ENCODE measurements around the gene AMN. TPM values are rescaled to one million over a fixed set of nuclear protein-coding genes. Genes with fewer than 3 reads are reported as not detected.

Gene AMN
- total RNA-seq, 2 donors from 2014 or later: 0.21 to 1.0 TPM

DNA sequence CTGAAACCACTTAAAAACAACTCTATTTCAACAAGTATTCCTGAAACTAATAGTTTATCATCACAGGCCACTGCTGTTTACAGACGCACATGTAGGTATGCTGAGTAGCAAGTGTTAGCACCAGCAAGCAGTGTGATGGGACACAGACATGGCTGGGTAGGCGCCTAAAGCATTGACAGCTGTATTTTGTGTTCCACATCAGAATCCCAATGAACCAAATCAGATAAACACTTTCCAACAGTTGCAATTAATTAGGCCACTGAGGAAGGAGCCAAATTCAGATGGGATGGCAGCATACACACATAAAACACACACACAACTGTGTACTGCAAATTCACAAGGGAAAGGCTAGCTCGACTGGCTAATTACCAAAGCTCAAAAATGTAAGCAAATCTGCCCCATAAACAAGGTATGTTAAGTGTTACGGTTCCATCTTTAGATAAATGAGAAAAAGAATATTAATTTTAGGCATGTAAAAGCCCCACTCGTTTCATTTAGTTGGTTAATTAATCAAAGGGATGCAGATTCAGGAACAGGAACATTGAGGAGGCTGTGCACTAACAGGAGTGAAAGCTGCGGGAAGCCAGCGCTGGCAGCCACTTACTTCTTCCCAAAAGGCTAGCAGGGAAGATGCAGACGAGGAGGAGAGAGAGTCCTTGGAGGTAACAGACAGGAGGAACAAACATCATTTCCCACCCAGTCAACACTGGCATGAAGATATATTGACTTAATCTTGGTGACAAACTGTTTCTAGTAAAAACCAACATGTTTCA lies 33.4 kb downstream of the AMN start:
- Mint-ChIP-seq H3K4me1 (ENCODE audit: low read depth in 2 of 2) (no peaks in the 10 kb centered on the region), H3K9me3 (no peaks in the 10 kb centered on the region), H3K4me3 (no peak overlapping the region), H3K27me3 (no peaks in the 10 kb centered on the region), H3K27ac (no peak overlapping the region), H3K36me3 (no peaks in the 10 kb centered on the region)
- no peak for DNase-seq (ENCODE audit: low spot score)
- no peak for ATAC-seq

DNA sequence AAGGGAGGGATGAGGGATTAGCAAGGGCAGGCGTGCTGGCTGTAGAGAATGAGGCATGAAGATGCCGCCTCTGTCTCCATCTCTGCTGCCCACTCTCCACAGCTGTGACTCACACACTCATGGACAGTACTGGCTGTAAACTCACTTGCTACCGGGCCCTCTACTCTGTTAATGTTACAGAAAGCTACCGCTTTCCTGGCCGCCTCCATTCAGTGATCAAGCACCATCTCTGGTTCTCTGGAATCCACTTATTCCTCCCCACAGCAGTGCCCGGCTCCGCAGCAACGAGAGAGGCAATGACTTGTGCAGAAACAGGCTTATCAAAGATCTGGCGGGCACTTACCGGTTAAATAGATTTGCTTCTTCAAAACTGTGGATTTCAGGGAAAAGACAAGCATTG lies 34.8 kb downstream of the AMN start:
- no peaks in the 10 kb centered on the region for H3K4me1 Mint-ChIP-seq (ENCODE audit: low read depth in 2 of 2)
- ATAC-seq: peak in 1 of 2 donors; percentile 28
- H3K9me3 Mint-ChIP-seq: no peaks in the 10 kb centered on the region
- H3K4me3 Mint-ChIP-seq: no peak overlapping the region
- no peaks in the 10 kb centered on the region for H3K27me3 Mint-ChIP-seq
- no peaks in the 10 kb centered on the region for H3K36me3 Mint-ChIP-seq
- DNase-seq (ENCODE audit: low spot score): no peak
- H3K27ac Mint-ChIP-seq: no peak overlapping the region

GRCh38 chr14:102958461-102958860 lies 36.0 kb downstream of the AMN start:
- Mint-ChIP-seq H3K27me3 (no peaks in the 10 kb centered on the region), H3K4me3 (no peak overlapping the region), H3K36me3 (no peaks in the 10 kb centered on the region), H3K27ac (no peak overlapping the region), H3K9me3 (no peaks in the 10 kb centered on the region), H3K4me1 (ENCODE audit: low read depth in 2 of 2) (no peaks in the 10 kb centered on the region)
- DNase-seq (ENCODE audit: low spot score): no peak
- no peak for ATAC-seq

DNA sequence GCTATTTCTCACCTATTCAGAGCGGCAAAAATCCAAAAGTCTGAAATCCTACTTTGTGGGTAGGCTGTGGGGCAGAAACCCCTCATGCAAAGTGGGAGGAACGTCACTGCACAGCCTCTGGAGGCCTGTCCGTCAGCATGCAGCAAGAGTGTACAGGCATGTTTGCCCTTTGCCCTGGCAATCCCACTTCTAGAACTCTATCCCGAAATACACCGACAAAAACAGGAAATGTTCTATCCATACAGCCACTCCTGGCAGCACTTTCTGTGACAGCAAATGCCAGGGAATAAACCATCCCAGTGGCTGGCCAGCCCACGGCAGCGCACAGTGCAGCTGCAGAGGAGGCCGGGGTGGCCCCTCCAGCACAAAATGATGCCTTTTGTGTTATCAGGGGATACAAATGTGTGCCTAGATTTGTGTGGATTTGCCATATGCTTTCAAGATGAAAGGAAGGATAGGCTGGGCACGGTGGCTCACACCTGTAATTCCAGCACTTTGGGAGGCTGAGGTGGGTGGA lies 39.7 kb downstream of the AMN start:
- ATAC-seq: no peak

GRCh38 chr14:102964152-102964730 lies 41.8 kb downstream of the AMN start:
- Mint-ChIP-seq H3K27ac (no peak overlapping the region), H3K27me3 (no peaks in the 10 kb centered on the region), H3K9me3 (no peaks in the 10 kb centered on the region), H3K4me3 (no peak overlapping the region), H3K4me1 (ENCODE audit: low read depth in 2 of 2) (no peaks in the 10 kb centered on the region), H3K36me3 (no peaks in the 10 kb centered on the region)
- DNase-seq (ENCODE audit: low spot score) (no peak), ATAC-seq (no peak)

More for the DNA sequence above, 39.7 kb downstream of the AMN start:
- Mint-ChIP-seq H3K36me3 (no peaks in the 10 kb centered on the region), H3K4me1 (ENCODE audit: low read depth in 2 of 2) (no peaks in the 10 kb centered on the region), H3K9me3 (no peaks in the 10 kb centered on the region), H3K27me3 (no peaks in the 10 kb centered on the region), H3K4me3 (no peak overlapping the region), H3K27ac (no peak overlapping the region)
- no peak for DNase-seq (ENCODE audit: low spot score)

- ATAC-seq: no peak
- H3K27ac Mint-ChIP-seq: no peak overlapping the region
- no peaks in the 10 kb centered on the region for H3K36me3 Mint-ChIP-seq
- H3K4me1 Mint-ChIP-seq (ENCODE audit: low read depth in 2 of 2): no peaks in the 10 kb centered on the region
- no peaks in the 10 kb centered on the region for H3K27me3 Mint-ChIP-seq
- no peak for DNase-seq (ENCODE audit: low spot score)
- no peaks in the 10 kb centered on the region for H3K9me3 Mint-ChIP-seq
- H3K4me3 Mint-ChIP-seq: no peak overlapping the region
Measured at GRCh38 chr14:102965282-102965681, 42.8 kb downstream of the AMN start.

- Mint-ChIP-seq H3K27me3 (no peaks in the 10 kb centered on the region), H3K36me3 (no peaks in the 10 kb centered on the region), H3K4me3 (no peak overlapping the region), H3K27ac (no peak overlapping the region), H3K4me1 (ENCODE audit: low read depth in 2 of 2) (no peaks in the 10 kb centered on the region), H3K9me3 (no peaks in the 10 kb centered on the region)
- DNase-seq (ENCODE audit: low spot score) (no peak), ATAC-seq (no peak)
Measured at GRCh38 chr14:102965971-102966655, 43.6 kb downstream of the AMN start.

GRCh38 chr14:102966681-102967505 lies 44.4 kb downstream of the AMN start:
- no peaks in the 10 kb centered on the region for H3K27me3 Mint-ChIP-seq
- ATAC-seq: peak; percentile 19 to 22
- DNase-seq (ENCODE audit: low spot score): no peak
- H3K4me3 Mint-ChIP-seq: no peak overlapping the region
- no peaks in the 10 kb centered on the region for H3K9me3 Mint-ChIP-seq
- H3K36me3 Mint-ChIP-seq: no peaks in the 10 kb centered on the region
- H3K27ac Mint-ChIP-seq: no peak overlapping the region
- H3K4me1 Mint-ChIP-seq (ENCODE audit: low read depth in 2 of 2): no peaks in the 10 kb centered on the region

- H3K27me3 Mint-ChIP-seq: no peaks in the 10 kb centered on the region
- no peaks in the 10 kb centered on the region for H3K4me1 Mint-ChIP-seq (ENCODE audit: low read depth in 2 of 2)
- H3K9me3 Mint-ChIP-seq: no peaks in the 10 kb centered on the region
- no peak overlapping the region for H3K27ac Mint-ChIP-seq
- ATAC-seq (no peak), DNase-seq (ENCODE audit: low spot score) (no peak)
- no peaks in the 10 kb centered on the region for H3K36me3 Mint-ChIP-seq
- no peak overlapping the region for H3K4me3 Mint-ChIP-seq
Measured at GRCh38 chr14:102967506-102967795, 45.0 kb downstream of the AMN start.

GRCh38 chr14:102968306-102968705 lies 45.8 kb downstream of the AMN start:
- Mint-ChIP-seq H3K9me3 (no peaks in the 10 kb centered on the region), H3K36me3 (no peaks in the 10 kb centered on the region), H3K4me1 (ENCODE audit: low read depth in 2 of 2) (no peaks in the 10 kb centered on the region), H3K27ac (no peak overlapping the region), H3K4me3 (no peak overlapping the region), H3K27me3 (no peaks in the 10 kb centered on the region)
- ATAC-seq (no peak), DNase-seq (ENCODE audit: low spot score) (no peak)

GRCh38 chr14:102969060-102969791 lies 46.8 kb downstream of the AMN start:
- H3K4me1 Mint-ChIP-seq (ENCODE audit: low read depth in 2 of 2): no peaks in the 10 kb centered on the region
- no peak overlapping the region for H3K27ac Mint-ChIP-seq
- ATAC-seq (peak; percentile 16 to 31), DNase-seq (ENCODE audit: low spot score) (no peak)
- no peaks in the 10 kb centered on the region for H3K36me3 Mint-ChIP-seq
- no peak overlapping the region for H3K4me3 Mint-ChIP-seq
- peaks cover 0 to 2% of the 10 kb centered on the region in 2 donors for H3K27me3 Mint-ChIP-seq
- H3K9me3 Mint-ChIP-seq: no peaks in the 10 kb centered on the region

DNA sequence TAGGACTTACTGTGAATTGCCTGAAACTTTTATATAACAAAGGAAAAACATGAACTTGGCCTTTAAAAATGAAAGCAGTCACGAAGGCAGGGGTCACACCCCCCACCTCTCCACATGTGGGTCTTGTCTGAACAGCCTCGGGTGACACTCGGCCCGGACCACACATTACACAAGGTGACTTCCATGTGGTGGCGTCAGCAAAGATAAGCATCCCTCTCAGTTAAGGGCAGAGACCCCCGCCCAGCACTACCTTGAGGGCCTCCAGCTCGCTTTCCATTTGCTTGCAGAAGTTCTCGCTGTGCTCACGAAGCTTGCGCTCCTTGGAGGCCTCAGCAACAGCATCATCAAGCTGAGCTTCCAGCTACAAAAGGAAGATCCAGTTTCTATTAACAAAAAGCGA lies 47.4 kb downstream of the AMN start:
- no peaks in the 10 kb centered on the region for H3K9me3 Mint-ChIP-seq
- H3K27me3 Mint-ChIP-seq: peaks cover 0 to 2% of the 10 kb centered on the region in 2 donors
- H3K4me1 Mint-ChIP-seq (ENCODE audit: low read depth in 2 of 2): no peaks in the 10 kb centered on the region
- DNase-seq (ENCODE audit: low spot score): no peak
- no peak overlapping the region for H3K4me3 Mint-ChIP-seq
- no peak overlapping the region for H3K27ac Mint-ChIP-seq
- ATAC-seq: no peak
- H3K36me3 Mint-ChIP-seq: no peaks in the 10 kb centered on the region

GRCh38 chr14:102970496-102970895 lies 48.0 kb downstream of the AMN start:
- H3K27ac Mint-ChIP-seq: no peak overlapping the region
- ATAC-seq: no peak
- DNase-seq (ENCODE audit: low spot score): no peak
- peaks cover 0 to 2% of the 10 kb centered on the region in 2 donors for H3K27me3 Mint-ChIP-seq
- no peaks in the 10 kb centered on the region for H3K36me3 Mint-ChIP-seq
- no peak overlapping the region for H3K4me3 Mint-ChIP-seq
- H3K4me1 Mint-ChIP-seq (ENCODE audit: low read depth in 2 of 2): no peaks in the 10 kb centered on the region
- no peaks in the 10 kb centered on the region for H3K9me3 Mint-ChIP-seq

Measured in natural killer cell treated with Interleukin-12 subunit alpha and Interleukin-12 subunit beta and Interleukin-15 and Interleukin-18, amount 100 ng/mL, for 72 hours (primary cell).